ENCODE measurements around the gene LHCGR.

The LHCGR gene

DNA sequence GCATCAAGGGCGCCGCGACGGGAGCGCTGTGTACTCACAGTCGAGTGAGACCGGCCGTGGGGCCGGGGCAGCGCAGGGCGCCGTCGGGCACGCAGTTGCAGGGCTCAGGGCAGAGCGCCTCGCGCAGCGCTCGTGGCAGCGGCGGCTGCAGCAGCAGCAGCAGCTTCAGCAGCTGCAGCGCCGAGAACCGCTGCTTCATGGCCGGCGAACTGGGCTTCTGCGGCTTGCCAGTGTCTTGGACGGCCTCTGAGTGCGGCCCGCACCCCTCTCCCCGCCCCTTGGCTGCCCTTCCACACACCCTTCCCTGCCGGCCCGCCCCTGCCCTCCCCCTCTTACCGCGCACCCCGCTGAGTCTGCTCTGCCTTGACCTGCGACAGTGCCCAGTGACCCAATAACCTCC lies at the start of gene LHCGR:
TSS of gene LHCGR (minus strand) at position 252 of the 400 bp plus-strand sequence. CDS start at position 199, 53 bp downstream.
- no peak for TF ChIP-seq CTCF (IDR thresholded peaks at IDR 0.05; ENCODE audit: insufficient read depth, low read length, missing control alignments)
- ChIA-PET CTCF (no interaction called here), POLR2A (no interaction called here)
- H3K4me3 ChIP-seq (ENCODE audit: low read depth, low read length): 0 out of 2 replicates have a peak within 1 kb of the TSS, but pooled peaks have one; percentile 1
- no peak for DNase-seq (ENCODE audit: low read depth, low spot score)

- no peak for DNase-seq (ENCODE audit: low read depth, low spot score)
- no peak for TF ChIP-seq CTCF (IDR thresholded peaks at IDR 0.05; ENCODE audit: insufficient read depth, low read length, missing control alignments)
- ChIA-PET POLR2A (no interaction called here), CTCF (no interaction called here)
- H3K4me3 ChIP-seq (ENCODE audit: low read depth, low read length): no peak overlapping the region
Observed at GRCh38 chr2:48799601-48800000, 44.1 kb upstream of the LHCGR start.

- CTCF ChIA-PET: no interaction called here
- POLR2A ChIA-PET: no interaction called here
- no peak for DNase-seq (ENCODE audit: low read depth, low spot score)
- H3K4me3 ChIP-seq (ENCODE audit: low read depth, low read length): no peak overlapping the region
- no peak for TF ChIP-seq CTCF (IDR thresholded peaks at IDR 0.05; ENCODE audit: insufficient read depth, low read length, missing control alignments)
Observed at GRCh38 chr2:48795065-48795464, 39.5 kb upstream of the LHCGR start.

GRCh38 chr2:48793671-48794070 lies 38.1 kb upstream of the LHCGR start:
- POLR2A ChIA-PET: no interaction called here
- no peak for TF ChIP-seq CTCF (IDR thresholded peaks at IDR 0.05; ENCODE audit: insufficient read depth, low read length, missing control alignments)

GRCh38 chr2:48792030-48792429 lies 36.5 kb upstream of the LHCGR start:
- POLR2A ChIA-PET: no interaction called here
- DNase-seq (ENCODE audit: low read depth, low spot score): no peak
- CTCF ChIA-PET: no interaction called here
- no peak overlapping the region for H3K4me3 ChIP-seq (ENCODE audit: low read depth, low read length)
- TF ChIP-seq CTCF (IDR thresholded peaks at IDR 0.05; ENCODE audit: insufficient read depth, low read length, missing control alignments): no peak

More at GRCh38 chr2:48793671-48794070, 38.1 kb upstream of the LHCGR start:
- DNase-seq (ENCODE audit: low read depth, low spot score): no peak
- CTCF ChIA-PET: no interaction called here
- no peak overlapping the region for H3K4me3 ChIP-seq (ENCODE audit: low read depth, low read length)

- POLR2A ChIA-PET: no interaction called here
- no peak for DNase-seq (ENCODE audit: low read depth, low spot score)
- no peak overlapping the region for H3K4me3 ChIP-seq (ENCODE audit: low read depth, low read length)
Observed at GRCh38 chr2:48790407-48791170, 35.1 kb upstream of the LHCGR start.

More at GRCh38 chr2:48790407-48791170, 35.1 kb upstream of the LHCGR start:
- no peak for TF ChIP-seq CTCF (IDR thresholded peaks at IDR 0.05; ENCODE audit: insufficient read depth, low read length, missing control alignments)
- CTCF ChIA-PET: no interaction called here

Data from AG04449 (cell line).